Right ventricle myocardium inferior (tissue), 1 donor: ENCODE results near the gene TYW1B. TPM values are rescaled to one million over a fixed set of nuclear protein-coding genes. Genes with fewer than 3 reads are reported as not detected.
"Not testable (repeated sequence)": the region's sequence is repeated elsewhere in the genome, so short reads cannot be mapped to it uniquely, and the experiment has no call there.

Source experiments
- ATAC-seq: fragments of 200-7000 bp; cut with Tn5 transposase; one replicate; pipeline ENCODE4 v1.9.1; 2020; ENCODE audit warnings: mild to moderate bottlenecking, moderate library complexity
- DNase-seq: peaks from one replicate; pipeline ENCODE4 v3.0.0; 2021; ENCODE audit errors: missing footprints
- intact Hi-C: fragments of 100-400 bp; cut with DNase I; formaldehyde crosslinking; loops from one replicate; pipeline ENCODE4 v1.11.0; 2022
- total RNA-seq: library from RNA; stranded (reverse); fragmentation: NEBNext Ultra II Directional; extraction: Animal tissue kit (Norgen Biotek cat#: 25700); gene quantifications from one replicate; pipeline ENCODE4 v1.2.1, GENCODE V29; 2021
- donor health status: DM: no; HTN: yes; CAD: no; lungs with severe emphysema.

Gene TYW1B
- total RNA-seq, 1 donor from 2014 or later = 3.1 TPM

DNA sequence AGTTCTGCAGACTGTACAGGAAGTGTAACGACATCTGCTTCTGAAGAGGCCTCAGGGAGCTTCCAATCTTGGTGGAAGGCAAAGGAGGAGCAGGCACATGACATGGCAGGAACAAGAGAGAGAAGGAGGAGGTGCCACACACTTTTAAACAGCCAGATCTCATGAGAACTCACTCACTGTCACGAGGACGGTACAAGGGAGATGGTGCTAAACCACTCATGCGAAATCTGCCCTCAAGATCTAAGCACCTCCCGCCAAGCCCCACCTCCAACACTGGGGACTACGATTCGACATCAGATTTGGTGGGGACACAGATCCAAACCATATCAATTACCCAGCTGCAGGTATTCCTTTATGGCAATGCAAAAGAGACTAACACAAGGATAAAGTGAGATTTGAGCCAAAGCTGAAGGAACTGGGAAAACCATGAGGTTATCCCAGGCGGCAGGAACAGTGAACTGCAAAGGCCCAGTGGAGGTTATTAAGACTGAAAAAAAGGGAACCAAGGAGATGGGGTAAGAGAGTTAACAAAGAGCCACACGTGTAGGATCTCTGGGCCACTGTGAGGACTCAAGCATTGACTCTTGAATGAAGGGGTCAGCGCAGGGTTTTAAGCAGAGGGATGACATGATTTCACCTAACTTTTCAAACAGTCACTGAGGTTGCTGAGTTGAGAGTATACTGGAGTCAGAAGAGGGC lies 9.2 kb downstream of the TYW1B start:
- ATAC-seq, intact Hi-C loops, DNase-seq: not testable (repeated sequence)

DNA sequence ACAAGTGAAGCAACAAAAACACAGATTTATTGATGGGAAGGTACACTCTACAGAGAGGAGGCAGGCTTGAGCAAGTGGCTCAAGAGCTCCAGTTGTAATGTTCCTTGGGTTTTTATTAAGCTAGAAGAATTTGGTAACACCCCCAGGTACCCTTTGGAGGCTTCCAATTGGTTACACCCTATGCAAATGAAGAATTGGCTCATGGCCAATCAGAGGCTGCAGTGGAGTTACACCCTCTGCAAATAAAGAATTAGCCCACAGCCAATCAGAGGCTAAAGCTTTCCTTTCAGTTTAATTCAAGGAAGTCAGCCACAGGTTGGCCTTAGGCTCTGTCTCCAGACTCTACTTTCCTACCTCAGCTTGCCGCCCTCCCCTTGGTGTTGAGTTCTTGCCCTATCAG lies 10.3 kb downstream of the TYW1B start:
- ATAC-seq, DNase-seq, intact Hi-C loops: not testable (repeated sequence)

DNA sequence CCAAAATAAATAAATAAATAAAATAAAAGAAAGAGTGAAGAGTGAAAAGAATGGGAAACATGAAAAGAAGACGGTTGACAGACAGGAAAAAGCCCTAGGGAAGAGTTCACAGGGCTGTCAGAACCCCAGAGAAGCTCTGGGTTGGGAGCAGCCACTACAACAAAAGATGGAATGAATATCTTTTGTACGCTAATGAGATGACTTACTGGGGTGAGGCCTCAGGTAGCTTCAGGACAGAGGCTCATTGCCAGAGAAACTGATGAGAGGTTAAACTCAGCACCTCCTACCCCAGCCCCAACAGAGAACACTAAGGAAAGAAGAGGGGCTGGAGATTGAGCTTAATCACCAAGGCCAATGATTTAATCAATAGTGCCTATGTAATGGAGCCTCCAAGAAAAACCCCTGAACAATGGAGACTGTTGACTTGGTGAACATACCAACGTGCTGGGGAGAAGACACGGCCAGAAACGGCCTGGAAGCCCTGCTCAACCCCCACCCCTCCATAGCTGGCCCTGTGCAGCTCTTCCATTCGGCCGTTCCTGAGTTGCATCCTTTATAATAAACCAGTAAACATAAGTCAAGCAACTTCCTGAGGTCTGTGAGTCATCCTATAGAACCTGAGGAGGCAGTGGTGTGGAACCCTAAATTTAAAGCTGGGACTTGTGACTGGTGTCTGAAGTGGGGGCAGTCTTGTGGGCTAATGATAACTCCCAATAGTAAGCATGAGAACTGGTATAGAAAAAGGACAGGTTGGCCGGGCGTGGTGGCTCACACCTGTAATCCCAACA lies 11.4 kb downstream of the TYW1B start:
- DNase-seq, ATAC-seq, intact Hi-C loops: not testable (repeated sequence)

DNA sequence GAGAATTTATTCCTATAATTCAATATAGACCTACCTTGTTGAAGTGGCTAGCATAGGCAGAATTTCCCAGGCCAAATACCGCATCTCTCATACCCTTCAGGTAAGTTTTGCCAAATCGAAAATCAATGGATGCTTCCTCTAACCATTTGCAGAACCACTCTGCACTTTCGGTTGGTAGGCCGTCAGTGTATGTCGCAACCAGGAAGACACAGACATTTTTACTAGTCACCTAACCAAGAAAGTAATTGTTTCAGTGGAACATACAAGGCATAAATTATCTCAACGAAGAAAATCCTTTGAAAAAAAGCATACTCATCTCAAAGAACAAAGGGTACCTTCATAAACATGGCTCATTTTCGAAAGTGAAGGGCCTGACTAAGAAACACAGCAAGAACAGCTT lies 17.6 kb downstream of the TYW1B start:
- ATAC-seq, DNase-seq, intact Hi-C loops: not testable (repeated sequence)

DNA sequence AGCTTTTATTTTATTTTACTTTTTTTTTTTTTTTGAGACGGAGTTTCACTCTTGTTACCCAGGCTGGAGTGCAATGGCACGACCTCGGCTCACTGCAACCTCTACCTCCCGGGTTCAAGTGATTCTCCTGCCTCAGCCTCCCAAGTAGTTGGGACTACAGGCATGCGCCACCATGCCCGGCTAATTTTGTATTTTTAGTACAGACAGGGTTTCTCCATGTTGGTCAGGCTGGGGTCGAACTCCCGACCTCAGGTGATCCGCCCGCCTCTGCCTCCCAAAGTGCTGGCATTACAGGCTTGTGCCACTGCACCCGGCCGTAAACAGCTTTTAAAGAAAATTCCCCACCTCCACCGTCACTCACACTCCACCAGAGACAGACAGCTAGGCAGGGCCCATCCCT lies 19.5 kb downstream of the TYW1B start:
- DNase-seq, intact Hi-C loops, ATAC-seq: not testable (repeated sequence)

DNA sequence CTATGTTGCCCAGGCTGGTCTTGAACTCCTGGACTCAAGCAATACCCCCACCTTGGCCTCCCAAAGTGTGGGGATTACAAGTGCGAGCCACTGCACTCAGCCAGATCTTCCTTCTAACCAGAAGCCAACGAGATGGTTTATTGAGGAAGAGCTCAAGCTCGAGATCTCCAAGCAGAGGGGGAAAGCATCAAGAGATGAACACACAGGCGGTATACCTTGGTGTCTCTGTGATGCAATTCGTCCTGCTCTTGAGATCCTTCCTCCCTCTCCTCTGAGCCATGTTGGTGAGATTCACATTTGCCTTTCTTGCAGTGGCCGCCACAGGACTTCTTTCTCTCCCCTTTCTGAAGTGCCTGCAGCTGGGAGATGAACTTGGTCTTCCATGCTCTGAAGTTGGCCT lies 21.1 kb downstream of the TYW1B start:
- intact Hi-C loops, ATAC-seq, DNase-seq: not testable (repeated sequence)

DNA sequence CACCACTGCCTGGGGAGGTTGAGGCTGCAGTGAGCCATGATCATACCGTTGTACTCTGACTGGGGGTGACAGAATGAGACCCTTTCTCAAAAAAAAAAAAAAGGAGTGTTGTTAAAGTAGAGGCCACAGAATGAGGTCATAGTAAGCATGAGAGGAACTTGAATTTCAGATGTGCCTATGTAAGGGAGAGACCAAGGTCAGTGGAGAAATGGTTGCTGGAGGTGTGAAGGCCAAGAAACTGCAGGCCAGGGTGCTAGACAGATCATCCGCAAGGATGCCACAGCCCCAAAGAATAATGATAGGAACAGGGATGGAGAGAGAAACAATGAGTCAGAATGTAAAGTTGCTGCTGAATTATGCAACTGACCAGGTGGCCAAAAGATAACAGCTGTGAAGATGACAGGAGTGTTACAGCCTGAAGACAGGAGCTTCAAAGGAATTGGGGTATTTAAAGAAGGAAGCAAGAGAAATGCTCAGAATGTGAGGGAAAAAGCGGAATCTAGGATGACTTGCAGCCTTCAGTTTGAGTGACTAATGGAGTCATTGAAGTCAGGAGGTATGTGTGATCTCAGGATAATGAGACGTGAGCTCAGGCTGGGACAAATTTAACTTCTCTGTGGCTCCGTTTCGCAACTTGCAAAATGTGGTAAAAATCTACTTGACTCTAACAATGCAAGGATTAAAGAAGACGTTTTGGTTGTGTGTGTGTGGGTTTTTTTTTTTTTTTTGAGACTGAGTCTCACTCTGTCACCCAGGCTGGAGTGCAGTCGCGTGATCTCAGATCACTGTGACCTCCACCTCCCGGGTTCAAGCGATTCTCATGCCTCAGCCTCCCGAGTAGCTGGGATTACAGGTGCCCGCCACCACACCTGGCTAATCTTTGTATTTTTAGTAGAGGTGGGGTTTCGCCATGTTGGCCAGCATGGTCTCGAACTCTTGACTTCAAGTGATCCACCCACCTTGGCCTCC lies 22.2 kb downstream of the TYW1B start:
- ATAC-seq (no peak), DNase-seq (no peak)

DNA sequence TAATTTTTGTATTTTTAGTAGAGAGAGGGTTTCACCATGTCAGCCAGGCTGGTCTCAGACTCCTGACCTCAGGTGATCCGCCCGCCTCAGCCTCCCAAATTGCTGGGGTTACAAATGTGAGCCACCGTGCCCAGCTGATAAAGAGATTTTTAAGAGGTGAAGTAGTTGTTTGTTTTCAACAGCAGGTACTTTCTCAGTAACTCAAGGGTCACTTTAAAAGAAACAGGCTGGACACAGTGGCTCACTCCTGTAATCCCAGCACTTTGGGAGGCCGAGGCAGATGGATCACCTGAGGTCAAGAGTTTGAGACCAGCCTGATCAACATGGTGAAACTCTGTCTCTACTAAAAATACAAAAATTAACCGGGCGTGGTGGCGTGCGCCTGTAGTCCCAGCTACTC lies 24.2 kb downstream of the TYW1B start:
- ATAC-seq, DNase-seq, intact Hi-C loops: not testable (repeated sequence)

More for the DNA sequence above, 22.2 kb downstream of the TYW1B start:
- intact Hi-C loops = no loop called here

DNA sequence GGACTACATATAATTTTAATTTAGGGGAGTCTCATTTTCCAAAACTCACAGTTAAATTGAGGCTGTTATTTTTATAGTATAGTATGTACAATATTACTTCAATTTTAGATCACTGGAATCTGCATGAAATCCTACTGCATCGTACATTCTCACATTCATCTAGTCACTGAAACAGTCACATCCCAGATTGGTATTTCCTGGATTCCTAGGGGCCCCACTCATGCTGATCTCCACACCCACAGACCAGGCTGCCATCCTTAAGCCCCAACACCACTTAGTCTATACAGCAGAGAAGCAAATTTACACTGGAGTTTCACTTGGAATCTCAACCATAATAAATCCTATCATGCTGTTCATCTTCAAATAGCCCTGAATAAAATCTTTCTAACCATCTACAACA lies 26.4 kb downstream of the TYW1B start:
- intact Hi-C loops, ATAC-seq, DNase-seq: not testable (repeated sequence)

DNA sequence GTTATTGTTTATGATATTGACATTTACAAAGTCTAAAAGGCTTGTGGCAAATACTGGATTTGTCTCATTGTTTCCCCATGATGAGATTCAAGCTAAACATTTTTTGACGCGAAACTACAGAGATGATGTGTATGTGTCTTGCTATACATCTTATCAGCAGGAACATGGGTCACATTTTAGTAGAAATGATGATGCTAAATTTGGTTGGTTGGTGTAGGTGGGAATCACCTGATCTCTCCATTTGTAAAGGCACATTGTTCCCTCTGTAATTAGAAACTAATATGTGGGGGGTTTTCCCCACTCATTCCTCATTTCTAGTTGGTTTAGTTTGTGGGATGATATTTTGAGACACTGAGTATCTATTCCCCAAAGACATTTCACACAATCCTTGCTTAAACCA lies 32.6 kb downstream of the TYW1B start:
- DNase-seq, intact Hi-C loops, ATAC-seq: not testable (repeated sequence)

DNA sequence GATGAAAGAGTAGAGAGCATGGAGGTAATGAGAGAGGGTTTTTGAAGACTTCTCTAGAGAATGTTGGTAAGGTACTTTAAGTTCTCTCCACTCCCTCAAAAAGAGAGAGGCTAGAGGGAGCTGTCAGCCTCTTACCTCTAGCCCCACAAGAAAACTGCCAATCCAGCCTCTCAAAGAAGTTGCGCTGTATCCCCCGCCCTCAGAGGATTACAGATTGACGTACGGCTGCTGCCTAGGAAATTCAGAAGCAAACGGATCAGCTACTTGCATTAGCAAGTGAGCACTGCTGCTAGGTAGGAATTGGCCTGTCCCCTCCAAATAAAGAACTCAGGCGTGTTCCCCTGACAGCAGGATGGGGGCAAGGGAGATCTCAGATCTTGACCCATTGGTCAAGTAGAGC lies 34.2 kb downstream of the TYW1B start:
- intact Hi-C loops = no loop called here
- DNase-seq (no peak), ATAC-seq (no peak)

DNA sequence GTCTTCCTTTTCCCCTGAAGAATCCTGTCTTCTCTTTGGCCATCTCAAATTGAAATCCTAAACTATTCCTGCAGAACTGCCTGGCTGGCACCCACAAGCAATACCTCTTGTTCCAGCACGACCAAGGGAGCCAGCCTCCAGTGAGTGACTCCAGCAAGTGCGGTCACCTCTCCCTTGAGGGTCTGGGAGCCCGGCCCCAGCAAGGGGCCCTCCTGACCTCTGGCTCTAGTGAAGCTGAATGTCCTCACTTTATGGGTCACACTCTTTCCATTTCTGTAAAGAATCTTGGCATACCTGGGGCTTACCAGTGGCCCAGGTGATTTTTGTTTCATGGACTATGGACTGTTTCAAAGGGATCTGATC lies 37.3 kb downstream of the TYW1B start:
- DNase-seq, intact Hi-C loops: not testable (repeated sequence)
- ATAC-seq = peak; percentile 14

DNA sequence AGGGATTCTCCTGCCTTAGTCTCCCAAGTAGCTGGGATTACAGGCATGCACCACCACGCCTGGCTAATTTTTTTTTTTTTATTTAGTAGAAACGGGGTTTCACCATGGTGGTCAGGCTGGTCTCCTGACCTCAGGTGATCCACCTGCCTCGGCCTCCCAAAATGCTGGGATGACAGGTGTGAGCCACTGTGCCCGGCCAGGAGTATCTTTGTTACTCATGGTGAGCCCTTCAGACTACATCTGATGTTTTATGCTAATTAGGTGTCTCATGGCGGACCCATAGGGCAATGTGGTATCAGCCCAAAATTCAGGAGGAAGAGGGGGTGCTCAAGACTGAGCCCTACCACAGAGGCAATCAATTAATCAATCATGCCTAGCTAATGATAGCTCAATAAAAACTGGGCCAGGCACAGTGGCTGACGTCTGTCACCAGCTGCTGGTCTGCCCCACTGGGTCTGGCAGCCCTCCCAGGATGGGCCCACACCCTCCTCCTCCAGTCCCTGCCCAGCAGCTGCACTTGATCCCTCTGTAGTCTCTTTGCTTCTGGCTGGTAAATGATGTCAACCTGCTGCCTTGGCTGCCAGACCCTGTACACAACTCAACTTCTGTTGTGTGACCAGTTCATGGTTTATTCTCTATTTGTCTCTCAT lies 37.8 kb downstream of the TYW1B start:
- intact Hi-C loops = not testable (repeated sequence)
- peak; percentile 95 for ATAC-seq

DNA sequence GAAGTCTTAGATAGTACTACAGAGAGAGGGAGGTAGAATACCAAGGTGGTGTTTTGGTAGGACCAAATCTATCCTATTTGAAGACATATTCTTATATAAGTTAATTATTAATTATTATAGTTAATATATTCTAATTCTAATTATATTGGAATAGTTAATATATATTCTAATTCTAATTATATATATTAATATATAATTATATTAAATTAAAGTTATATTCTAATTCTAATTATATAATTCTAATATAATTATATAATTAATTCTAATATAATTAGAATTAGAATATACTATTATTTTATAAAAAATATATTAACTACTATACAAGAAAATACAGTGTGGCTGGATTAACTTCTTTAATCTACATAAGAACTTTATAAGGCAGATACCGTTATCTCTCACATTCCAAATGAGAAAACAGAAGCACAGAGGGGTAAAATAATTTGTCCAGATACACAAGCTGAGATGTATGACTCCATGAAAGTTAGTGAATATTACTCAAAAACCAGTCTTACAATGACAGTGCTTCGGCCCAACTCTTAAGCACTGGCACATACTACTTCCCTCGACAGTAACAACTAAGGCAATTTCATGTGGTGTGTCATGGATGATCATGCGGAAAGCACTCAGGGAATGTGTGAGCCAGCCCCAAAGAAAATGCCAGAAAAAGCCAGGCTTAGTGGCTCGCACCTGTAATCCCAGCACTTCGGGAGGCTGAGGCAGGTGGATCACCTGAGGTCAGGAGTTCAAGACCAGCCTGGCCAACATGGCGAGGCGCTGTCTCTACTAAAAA lies 42.6 kb downstream of the TYW1B start:
- DNase-seq = no peak
- intact Hi-C loops = no loop called here
- ATAC-seq = no peak

More for the DNA sequence above, 37.8 kb downstream of the TYW1B start:
- DNase-seq = not testable (repeated sequence)

DNA sequence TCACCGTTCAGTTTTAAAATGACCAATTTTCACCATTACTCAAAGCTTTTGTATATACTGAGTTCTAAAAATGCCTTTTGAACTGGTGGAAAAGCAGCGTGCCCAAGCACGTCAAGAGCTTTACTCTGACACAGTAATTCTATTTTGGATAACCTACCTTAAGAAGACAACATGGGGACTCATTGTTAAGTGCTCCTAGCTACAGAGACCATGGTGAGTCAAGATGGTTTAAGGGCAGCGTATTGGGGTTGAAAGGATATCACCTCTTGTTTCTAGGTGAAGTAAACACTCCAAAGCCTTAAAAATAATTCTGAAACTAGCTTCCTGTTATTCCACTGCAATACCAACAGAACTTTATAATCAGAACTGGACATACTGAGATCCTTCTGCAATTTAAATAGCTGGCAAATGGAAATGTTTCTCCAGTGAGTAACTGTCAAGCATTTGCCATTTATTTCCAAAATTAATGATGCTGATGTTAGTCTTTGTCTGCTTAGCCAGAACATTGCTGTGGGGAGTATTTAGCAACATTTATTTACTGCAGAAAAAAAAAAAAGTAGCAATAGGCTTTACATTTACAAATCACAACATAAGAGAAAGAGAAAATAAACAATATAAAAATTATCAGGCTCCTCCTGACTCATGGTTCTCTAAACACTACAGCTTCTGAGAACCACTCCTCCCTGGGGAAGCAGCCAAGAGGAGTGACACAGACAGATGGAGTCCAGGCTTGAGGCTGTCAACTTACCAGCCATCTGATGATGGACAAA lies 44.2 kb downstream of the TYW1B start:
- ATAC-seq = peak; percentile 94
- intact Hi-C loops, DNase-seq: not testable (repeated sequence)

DNA sequence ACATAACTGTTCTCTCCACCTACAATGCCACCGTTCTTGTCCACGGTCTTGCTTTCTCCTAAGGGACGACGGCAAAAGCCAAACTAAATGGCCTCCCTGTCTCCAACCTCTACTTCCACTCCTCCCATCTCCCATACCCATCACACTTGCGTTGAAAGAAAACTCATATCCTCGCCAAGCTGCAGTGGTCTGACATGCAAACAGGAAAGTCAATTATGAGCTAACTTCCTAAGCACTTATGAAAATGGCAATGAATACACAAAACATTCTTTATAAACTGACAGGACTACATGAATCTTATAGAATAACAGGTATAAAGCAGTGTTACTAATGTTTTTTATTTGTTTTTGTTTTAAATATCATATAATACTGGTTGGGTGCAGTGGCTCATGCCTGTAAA lies 46.4 kb downstream of the TYW1B start:
- DNase-seq = no peak
- ATAC-seq = no peak
- intact Hi-C loops = no loop called here

DNA sequence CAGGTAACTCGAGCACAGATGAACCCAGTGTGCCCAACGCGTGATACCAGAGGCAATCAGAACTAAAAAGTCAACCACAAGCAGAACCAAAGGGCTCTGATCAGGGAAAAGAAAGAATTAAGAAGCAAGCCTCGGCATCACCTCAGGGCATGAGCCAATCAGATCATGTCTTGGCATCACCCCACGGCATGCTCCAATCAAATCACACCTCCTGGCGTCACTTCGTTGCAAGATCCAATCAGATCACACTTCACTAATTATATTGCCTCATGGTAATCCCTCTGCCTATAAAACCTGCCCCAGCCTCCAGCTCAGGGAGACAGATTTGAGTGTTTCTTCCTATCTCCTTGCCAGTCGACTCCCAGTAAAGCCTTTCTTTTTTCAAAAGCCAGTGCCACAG lies 46.8 kb downstream of the TYW1B start:
- intact Hi-C loops = no loop called here
- DNase-seq (no peak), ATAC-seq (no peak)
